NK-92 (cell line): ENCODE results near the gene ZBED4.

Source experiments
- DNase-seq: peaks from one replicate; lab custom pipeline; 2025; ENCODE audit not compliant: unreplicated experiment; lab: John Stamatoyannopoulos, UW

ZBED4 gene

GRCh38 chr22:49853981-49854831 lies 562 bp downstream of the ZBED4 start:
- DNase-seq = no peak

GRCh38 chr22:49855251-49855911 lies 1.7 kb downstream of the ZBED4 start:
- DNase-seq = no peak

GRCh38 chr22:49856343-49856742 lies 2.7 kb downstream of the ZBED4 start:
- DNase-seq = no peak

DNA sequence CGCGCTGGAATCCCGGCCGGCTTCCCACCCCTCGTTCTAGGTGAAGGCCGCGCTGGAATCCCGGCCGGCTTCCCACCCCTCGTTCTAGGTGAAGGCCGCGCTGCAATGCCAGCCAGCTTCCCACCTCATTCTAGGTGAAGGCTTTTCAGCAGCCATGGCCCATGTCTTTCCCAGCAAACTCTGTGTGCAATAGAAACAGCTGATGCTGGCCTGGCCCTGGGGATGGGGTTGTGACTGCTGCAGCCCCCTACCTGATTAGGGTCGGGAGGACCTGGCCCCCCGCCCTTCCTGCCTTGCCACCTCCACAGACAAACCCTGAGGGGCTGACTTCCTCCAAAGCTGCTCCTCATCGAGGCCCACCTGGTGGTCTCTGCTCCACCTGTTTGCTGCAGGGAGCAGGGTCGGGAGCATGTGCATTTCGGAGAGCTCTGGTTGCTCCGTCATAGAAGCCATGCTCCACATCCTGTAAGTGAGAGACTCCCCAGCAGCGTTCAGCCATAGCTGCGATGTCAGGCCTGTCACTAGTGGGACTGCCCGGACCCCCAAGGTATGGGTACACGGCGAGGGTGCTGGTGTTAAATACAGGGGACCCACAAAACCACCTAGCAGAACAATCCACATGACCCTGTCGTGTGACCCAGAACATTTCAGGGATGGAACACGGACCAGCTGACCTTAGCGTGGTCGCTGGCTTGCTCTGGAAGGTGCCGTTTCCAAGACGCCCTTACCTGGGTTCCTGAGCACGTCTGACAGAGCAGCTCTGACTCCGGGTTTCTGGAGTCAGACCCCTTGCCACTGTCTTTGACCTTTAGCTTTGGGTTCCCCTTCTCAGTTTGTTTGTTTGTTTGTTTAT lies 3.3 kb downstream of the ZBED4 start:
- DNase-seq = no peak

DNA sequence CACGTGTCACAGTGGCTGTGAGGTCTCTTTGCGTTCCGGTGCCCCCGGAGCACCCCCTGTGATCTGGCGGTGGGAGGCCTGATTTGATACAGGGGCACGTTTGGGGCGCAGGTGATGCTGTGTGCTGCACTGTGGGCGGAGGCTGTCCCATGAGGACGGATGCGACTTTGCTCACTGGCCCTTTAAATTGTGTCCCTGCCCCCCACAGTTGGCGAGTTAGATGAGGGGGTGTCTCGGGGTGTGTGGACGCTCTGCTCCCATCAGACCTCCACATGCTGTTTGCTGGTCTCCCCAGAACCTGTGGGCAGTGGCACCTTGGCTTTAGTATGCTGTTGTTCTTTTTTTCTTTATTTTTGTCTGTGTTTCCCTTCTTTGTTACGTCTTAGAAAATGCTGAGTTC lies 5.2 kb downstream of the ZBED4 start:
- no peak for DNase-seq

DNA sequence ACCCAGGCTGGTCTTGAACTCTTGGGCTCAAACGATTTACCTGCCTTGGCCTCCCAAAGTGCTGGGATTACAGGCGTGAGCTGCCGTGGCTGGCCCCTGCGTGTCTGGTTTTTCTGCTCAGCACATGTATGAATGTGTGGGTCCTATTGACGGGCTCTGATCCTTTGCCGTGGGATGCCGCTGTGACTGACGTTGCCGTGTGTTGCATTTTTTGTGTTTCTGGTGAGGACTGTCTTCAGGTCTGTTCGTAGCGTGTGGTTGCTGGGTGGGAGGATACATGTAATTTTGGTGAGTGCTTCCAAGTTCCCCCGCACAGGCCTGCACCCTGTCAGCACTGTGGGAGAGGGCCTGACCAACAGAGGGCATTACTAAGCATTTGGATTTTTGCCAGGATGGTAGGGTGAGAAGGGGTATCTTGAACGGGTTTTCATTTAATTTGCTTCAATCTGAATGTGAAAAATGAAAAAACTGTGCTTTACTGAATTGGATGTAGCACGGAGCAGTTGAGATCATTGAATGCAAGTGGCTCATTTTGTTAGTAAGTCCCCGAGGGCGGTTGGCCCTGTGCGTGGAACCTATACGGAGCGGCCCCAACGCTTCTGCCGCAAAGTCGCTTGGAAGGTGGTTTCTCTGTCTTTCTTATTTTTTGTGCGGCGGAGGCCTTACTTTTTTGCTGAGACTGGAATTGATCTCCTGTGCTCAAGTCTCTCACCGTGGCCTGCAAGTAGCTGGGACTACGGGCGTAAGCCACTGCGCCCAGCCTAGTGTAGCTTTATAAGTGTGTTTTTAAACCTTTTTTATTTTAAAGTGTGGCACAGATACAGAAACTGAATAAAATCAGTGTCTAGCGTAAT lies 8.2 kb downstream of the ZBED4 start:
- no peak for DNase-seq

DNA sequence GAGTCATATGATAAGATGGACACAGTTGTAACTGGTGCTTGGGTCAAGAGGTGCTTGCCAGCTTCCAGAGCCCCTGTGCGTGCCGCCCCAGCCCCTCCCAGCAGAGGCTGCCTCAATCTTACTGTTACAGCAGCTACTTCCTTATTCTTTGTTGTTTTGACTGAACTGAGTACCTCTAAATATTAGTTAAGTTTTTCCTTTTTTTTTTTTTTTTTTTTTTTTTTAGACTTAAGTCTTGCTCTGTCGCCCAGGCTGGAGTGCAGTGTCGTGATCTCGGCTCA lies 8.8 kb downstream of the ZBED4 start:
- DNase-seq = no peak

- DNase-seq = no peak
Measured at GRCh38 chr22:49863931-49864330, 10.3 kb downstream of the ZBED4 start.

GRCh38 chr22:49865156-49865555 lies 11.5 kb downstream of the ZBED4 start:
- DNase-seq = no peak

GRCh38 chr22:49866134-49866533 lies 12.5 kb downstream of the ZBED4 start:
- DNase-seq = no peak

DNA sequence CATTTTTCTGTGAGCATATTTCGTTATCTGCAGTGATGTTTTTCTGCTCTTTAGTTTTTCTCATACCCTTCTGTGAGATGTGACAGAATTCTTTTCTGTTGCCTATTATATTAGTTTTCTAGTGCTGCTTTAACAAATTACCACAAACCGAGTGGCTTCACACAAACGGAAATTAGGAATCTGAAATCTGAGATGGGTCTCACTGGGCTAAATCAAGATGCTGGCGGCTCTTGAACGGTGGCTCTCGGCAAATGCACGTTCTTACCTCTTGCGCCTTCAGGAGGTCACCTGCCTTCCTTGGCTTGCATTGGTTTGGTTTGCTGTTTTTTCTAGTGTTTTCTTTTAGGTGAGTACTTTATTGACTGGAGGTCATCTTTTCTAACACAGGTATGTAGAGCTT lies 13.0 kb downstream of the ZBED4 start:
- DNase-seq = no peak

DNA sequence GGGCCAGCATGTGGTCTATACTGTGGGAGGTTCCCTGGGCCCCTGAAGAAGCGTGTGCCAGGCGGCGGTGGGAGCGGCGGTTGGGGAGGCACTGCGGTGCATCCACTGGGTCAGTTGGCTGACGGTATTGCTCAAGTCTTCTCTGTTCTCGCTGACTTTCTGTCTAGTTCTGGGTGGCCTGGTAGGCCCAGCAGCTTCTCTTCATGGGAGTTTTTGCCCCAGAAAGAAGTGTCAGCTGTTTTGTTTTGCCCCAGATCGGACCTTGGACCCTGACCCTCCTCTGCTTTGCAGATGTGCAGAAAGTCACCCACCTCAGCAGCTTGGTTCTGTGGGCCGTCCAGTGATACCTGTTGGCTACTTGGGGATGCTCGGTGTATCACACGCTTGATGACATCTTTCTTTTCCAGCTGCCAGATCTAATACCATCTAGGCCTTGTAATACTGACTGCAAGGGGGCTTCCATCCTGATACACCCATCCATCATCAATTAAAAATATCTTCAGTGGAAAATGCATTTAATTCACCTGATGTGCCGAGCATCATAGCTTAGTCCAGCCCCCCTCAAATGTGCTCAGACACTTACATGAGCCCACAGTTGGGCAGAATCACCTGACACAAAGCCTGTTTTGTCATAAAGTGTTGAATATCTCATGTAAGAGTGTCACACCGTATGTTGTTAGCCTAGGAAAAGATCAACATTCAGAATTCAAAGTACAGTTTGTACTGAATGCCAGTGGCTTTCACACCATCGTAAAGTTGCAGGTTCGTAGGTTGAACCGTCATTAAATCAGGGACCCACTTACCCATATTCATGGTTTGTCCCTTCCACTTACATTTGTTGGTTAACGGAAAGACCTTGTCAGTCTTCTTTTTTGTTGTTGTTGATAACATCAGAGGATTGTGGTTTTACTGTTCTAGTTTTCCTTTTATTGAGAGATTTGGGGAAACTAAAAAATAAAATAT lies 13.9 kb downstream of the ZBED4 start:
- DNase-seq = no peak

- no peak for DNase-seq
Measured at GRCh38 chr22:49869086-49869830, 15.6 kb downstream of the ZBED4 start.

DNA sequence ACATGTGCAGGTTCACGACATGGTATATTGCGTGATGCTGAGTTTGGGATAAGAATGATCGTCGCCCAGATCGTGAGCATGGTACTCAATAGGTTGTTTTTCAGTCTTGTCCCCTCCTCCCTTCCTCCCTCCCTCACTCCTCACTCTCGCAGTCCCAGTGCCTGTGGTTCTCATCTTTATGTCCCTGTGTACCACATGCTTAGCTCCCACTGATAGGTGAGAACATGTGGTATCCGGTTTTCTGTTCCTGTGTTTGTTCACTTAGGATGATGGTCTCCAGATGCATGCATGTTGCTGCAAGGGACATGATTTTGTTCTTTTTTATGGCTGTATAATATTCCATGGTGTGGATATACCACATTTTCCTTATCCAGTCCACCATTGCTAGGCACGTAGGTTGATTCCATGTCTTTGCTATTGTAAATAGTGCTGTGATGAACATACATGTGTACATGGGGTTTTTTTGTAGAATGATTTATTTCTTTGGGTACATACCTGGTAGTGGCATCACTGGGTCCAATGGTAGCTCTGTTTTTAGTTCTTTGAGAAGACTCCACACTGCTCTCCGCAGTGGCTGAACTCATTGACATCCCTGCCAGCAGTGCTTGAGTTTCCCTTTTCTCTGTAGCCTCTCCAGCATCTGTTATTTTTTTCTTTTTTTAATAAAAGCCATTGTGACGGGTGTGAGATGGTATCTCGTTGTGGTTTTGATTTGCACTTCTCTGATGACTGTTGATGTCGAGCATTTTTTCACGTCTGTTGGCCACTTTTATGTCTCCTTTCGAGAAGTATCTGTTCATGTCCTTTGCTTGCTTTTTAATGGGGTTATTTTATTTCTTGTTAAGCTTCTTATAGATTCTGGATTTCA lies 16.4 kb downstream of the ZBED4 start:
- no peak for DNase-seq

DNA sequence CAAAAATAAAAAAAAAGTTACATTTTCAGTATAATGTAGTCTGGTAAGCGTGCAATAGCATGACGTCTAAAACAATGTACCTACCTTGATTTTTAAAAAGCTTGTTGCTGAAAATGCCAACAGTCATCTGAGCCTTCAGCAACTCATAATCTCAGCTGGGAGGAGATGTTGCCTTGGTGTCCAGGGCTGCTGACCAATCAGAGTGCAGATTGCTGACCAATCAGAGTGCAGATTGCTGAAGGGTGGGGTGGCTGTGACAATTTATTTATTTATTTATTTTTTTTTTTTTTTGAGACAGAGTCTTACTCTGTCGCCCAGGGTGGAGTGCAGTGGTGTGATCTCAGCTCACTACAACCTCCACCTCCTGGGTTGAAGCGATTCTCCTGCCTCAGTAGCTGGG lies 17.8 kb downstream of the ZBED4 start:
- no peak for DNase-seq

- DNase-seq = no peak
Measured at GRCh38 chr22:49872347-49872746, 18.7 kb downstream of the ZBED4 start.

GRCh38 chr22:49873228-49873940 lies 19.7 kb downstream of the ZBED4 start:
- DNase-seq = no peak

- no peak for DNase-seq
Measured at GRCh38 chr22:49877642-49878041, 24.0 kb downstream of the ZBED4 start.
